Hepatocyte (in vitro differentiated cells): ENCODE data around the gene SPPL2C. TPM values are rescaled to one million over a fixed set of nuclear protein-coding genes. Genes with fewer than 3 reads are reported as not detected.

ENCODE experiments used
- DNase-seq: peaks from one replicate; pipeline ENCODE4 v3.0.0-alpha.2; 2016; ENCODE audit warnings: low spot score
- H2AFZ ChIP-seq: fragments of 200-600 bp; sonication (generic); 2 replicates; pipeline ENCODE4 v1.6.0; 2016; ENCODE audit warnings: antibody characterized with exemption, mild to moderate bottlenecking
- H3K27ac ChIP-seq: fragments of 200-600 bp; sonication (generic); 2 replicates; pipeline ENCODE4 v1.5.1; 2016; ENCODE audit warnings: mild to moderate bottlenecking
- H3K27me3 ChIP-seq: fragments of 200-600 bp; sonication (generic); 2 replicates; pipeline ENCODE4 v1.6.1; 2016
- H3K36me3 ChIP-seq: fragments of 200-600 bp; sonication (generic); replicated peaks from 2 replicates; pipeline ENCODE4 v1.5.1; 2016; ENCODE audit warnings: low read depth; ENCODE audit not compliant: insufficient read depth
- H3K4me1 ChIP-seq: fragments of 200-600 bp; sonication (generic); 2 replicates; pipeline ENCODE4 v1.5.1; 2016; ENCODE audit warnings: mild to moderate bottlenecking, moderate library complexity; ENCODE audit not compliant: insufficient read depth
- H3K4me2 ChIP-seq: fragments of 200-600 bp; sonication (generic); 2 replicates; pipeline ENCODE4 v1.6.0; 2016
- H3K4me3 ChIP-seq: fragments of 200-600 bp; sonication (generic); 2 replicates; pipeline ENCODE4 v1.5.1; 2016; ENCODE audit warnings: mild to moderate bottlenecking
- H3K79me2 ChIP-seq: fragments of 200-600 bp; sonication (generic); 2 replicates; pipeline ENCODE4 v1.6.0; 2017; ENCODE audit warnings: mild to moderate bottlenecking
- H3K9me2 ChIP-seq: fragments of 200-600 bp; sonication (generic); replicated peaks from 2 replicates; pipeline ENCODE4 v1.6.0; 2017; ENCODE audit warnings: mild to moderate bottlenecking; ENCODE audit not compliant: insufficient read depth
- H3K9me3 ChIP-seq: fragments of 200-600 bp; sonication (generic); 2 replicates; pipeline ENCODE4 v1.5.1; 2016; ENCODE audit warnings: low read depth, mild to moderate bottlenecking
- H4K20me1 ChIP-seq: fragments of 200-600 bp; sonication (generic); 2 replicates; pipeline ENCODE4 v1.6.0; 2016; ENCODE audit warnings: mild to moderate bottlenecking; ENCODE audit not compliant: insufficient read depth, poor library complexity, severe bottlenecking
- EZH2 ChIP-seq: fragments of 200-600 bp; sonication (generic); IDR thresholded peaks from 2 replicates; pipeline ENCODE4 v1.6.1; 2016; ENCODE audit warnings: antibody characterized with exemption, mild to moderate bottlenecking, borderline replicate concordance
- EZH2phosphoT487 ChIP-seq: fragments of 200-600 bp; sonication (generic); IDR thresholded peaks from one replicate; pipeline ENCODE4 v1.6.1; 2018; ENCODE audit warnings: antibody characterized with exemption, mild to moderate bottlenecking, low read depth, moderate library complexity; ENCODE audit not compliant: unreplicated experiment, severe bottlenecking
- WGBS: methylation state at CpG from one replicate; pipeline ENCODE4 v1.1.6; 2016; ENCODE audit warnings: low lambda C conversion rate; ENCODE audit errors: missing lambda C conversion rate; 5-methylcytosine and 5-hydroxymethylcytosine counted together
- polyA plus RNA-seq: library from polyadenylated mRNA; unstranded; fragments of >200 nt; fragmentation: Nextera tagmentation; extraction: Ambion mirVana; gene quantifications from 2 replicates; pipeline ENCODE4 v1.2.1, GENCODE V29; 2016
- total RNA-seq: library from RNA; depleted of rRNA; stranded (reverse); fragments of >200 nt; gene quantifications from 2 replicates; pipeline ENCODE4 v1.2.3, GENCODE V29; 2014
- TF ChIP-seq, protein P1 (sequence below): fragments of 200-600 bp; sonication (generic); IDR thresholded peaks from 2 replicates; pipeline ENCODE4 v1.5.1; 2016; ENCODE audit warnings: antibody characterized with exemption, mild to moderate bottlenecking; ENCODE audit not compliant: poor library complexity

SPPL2C gene
- total and polyA plus RNA-seq, 2 experiments from 2014 or later: not detected

- Histone ChIP-seq H3K9me2 (no peaks in the 10 kb centered on the region), H3K27ac (no peak overlapping the region), H3K9me3 (no peaks in the 10 kb centered on the region), H3K4me1 (no peaks in the 10 kb centered on the region), H3K4me2 (no peak overlapping the region), H3K36me3 (no peaks in the 10 kb centered on the region), H3K79me2 (no peaks in the 10 kb centered on the region), H2AFZ (no peak overlapping the region), H3K4me3 (no peak overlapping the region), H3K27me3 (no peaks in the 10 kb centered on the region), H4K20me1 (no peaks in the 10 kb centered on the region)
- TF ChIP-seq, protein P1, sequence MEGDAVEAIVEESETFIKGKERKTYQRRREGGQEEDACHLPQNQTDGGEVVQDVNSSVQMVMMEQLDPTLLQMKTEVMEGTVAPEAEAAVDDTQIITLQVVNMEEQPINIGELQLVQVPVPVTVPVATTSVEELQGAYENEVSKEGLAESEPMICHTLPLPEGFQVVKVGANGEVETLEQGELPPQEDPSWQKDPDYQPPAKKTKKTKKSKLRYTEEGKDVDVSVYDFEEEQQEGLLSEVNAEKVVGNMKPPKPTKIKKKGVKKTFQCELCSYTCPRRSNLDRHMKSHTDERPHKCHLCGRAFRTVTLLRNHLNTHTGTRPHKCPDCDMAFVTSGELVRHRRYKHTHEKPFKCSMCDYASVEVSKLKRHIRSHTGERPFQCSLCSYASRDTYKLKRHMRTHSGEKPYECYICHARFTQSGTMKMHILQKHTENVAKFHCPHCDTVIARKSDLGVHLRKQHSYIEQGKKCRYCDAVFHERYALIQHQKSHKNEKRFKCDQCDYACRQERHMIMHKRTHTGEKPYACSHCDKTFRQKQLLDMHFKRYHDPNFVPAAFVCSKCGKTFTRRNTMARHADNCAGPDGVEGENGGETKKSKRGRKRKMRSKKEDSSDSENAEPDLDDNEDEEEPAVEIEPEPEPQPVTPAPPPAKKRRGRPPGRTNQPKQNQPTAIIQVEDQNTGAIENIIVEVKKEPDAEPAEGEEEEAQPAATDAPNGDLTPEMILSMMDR: no peak
- TF ChIP-seq EZH2phosphoT487 (no peak), EZH2 (no peak)
- DNase-seq: no peak
- WGBS: 82% methylated on average over 7 of the region's 7 CpGs
These were observed 2.7 kb upstream of the SPPL2C start for GRCh38 chr17:45841883-45842525.

DNA sequence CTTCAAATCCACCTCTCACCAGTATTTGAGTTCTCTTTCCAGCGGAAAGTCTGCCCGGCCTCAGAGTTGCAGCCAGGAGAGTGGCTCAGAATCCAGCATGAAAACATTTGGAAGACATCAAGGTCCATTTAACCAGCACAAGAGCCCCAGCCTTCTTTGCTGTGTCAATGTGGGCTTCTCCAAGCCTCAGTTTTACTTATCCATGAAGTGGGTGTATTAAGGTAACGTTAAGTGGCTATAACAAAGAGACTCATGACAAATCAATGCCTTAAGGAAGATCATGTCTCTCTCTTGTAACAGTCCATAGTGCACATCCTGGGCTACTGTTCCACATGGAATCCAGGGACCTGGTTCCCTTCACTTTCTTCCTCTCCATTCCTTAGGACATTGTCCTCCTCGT, 959 bp upstream of the SPPL2C start:
- Histone ChIP-seq H2AFZ (no peak overlapping the region), H3K4me3 (no peak overlapping the region), H3K4me2 (no peak overlapping the region), H3K4me1 (no peaks in the 10 kb centered on the region), H3K9me3 (no peaks in the 10 kb centered on the region), H3K27me3 (no peaks in the 10 kb centered on the region), H3K79me2 (no peaks in the 10 kb centered on the region), H3K36me3 (no peaks in the 10 kb centered on the region), H3K9me2 (no peaks in the 10 kb centered on the region), H4K20me1 (no peaks in the 10 kb centered on the region), H3K27ac (no peak overlapping the region)
- DNase-seq: no peak
- 95% methylated on average over 4 of the region's 4 CpGs for WGBS
- TF ChIP-seq EZH2phosphoT487 (no peak), EZH2 (no peak)
- TF ChIP-seq, protein P1: no peak

DNA sequence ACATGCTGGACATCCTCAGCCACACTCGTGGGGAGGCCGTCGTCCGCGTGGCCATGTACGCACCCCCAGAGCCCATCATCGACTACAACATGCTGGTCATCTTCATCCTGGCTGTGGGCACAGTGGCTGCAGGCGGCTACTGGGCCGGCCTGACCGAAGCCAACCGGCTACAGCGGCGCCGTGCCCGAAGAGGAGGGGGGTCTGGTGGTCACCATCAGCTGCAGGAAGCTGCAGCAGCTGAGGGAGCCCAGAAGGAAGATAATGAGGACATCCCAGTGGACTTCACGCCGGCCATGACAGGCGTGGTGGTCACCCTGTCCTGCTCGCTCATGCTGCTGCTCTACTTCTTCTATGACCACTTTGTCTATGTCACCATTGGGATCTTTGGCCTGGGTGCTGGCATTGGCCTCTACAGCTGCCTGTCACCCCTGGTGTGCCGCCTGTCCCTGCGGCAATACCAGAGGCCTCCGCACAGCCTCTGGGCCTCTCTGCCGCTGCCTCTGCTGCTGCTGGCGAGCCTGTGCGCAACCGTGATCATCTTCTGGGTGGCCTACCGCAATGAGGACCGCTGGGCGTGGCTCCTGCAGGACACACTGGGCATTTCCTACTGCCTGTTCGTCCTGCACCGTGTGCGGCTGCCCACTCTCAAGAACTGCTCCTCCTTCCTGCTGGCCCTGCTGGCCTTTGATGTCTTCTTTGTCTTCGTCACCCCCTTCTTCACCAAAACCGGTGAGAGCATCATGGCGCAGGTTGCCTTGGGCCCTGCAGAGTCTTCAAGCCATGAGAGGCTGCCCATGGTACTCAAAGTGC, 900 bp downstream of the SPPL2C start:
- H3K36me3 ChIP-seq: no peaks in the 10 kb centered on the region
- no peaks in the 10 kb centered on the region for H3K9me2 ChIP-seq
- no peak overlapping the region for H3K4me2 ChIP-seq
- H4K20me1 ChIP-seq: no peaks in the 10 kb centered on the region
- no peak overlapping the region for H2AFZ ChIP-seq
- DNase-seq: no peak
- H3K27ac ChIP-seq: no peak overlapping the region
- H3K79me2 ChIP-seq: no peaks in the 10 kb centered on the region
- WGBS: 88% methylated on average over 35 of the region's 35 CpGs
- H3K4me3 ChIP-seq: no peak overlapping the region
- H3K27me3 ChIP-seq: no peaks in the 10 kb centered on the region
- TF ChIP-seq EZH2phosphoT487: no peak
- TF ChIP-seq EZH2: no peak
- TF ChIP-seq, protein P1: no peak
- no peaks in the 10 kb centered on the region for H3K9me3 ChIP-seq
- no peaks in the 10 kb centered on the region for H3K4me1 ChIP-seq
